HG03108 (cell line): ENCODE measurements around the gene YIPF3.
"Not testable (repeated sequence)": the region's sequence is repeated elsewhere in the genome, so short reads cannot be mapped to it uniquely, and the experiment has no call there.

Experiments used
- ATAC-seq: cut with Tn5 transposase; IDR thresholded peaks from one replicate; pipeline ENCODE4 v1.9.1; 2021; ENCODE audit warnings: moderate library complexity; ENCODE audit not compliant: unreplicated experiment

YIPF3 gene

DNA sequence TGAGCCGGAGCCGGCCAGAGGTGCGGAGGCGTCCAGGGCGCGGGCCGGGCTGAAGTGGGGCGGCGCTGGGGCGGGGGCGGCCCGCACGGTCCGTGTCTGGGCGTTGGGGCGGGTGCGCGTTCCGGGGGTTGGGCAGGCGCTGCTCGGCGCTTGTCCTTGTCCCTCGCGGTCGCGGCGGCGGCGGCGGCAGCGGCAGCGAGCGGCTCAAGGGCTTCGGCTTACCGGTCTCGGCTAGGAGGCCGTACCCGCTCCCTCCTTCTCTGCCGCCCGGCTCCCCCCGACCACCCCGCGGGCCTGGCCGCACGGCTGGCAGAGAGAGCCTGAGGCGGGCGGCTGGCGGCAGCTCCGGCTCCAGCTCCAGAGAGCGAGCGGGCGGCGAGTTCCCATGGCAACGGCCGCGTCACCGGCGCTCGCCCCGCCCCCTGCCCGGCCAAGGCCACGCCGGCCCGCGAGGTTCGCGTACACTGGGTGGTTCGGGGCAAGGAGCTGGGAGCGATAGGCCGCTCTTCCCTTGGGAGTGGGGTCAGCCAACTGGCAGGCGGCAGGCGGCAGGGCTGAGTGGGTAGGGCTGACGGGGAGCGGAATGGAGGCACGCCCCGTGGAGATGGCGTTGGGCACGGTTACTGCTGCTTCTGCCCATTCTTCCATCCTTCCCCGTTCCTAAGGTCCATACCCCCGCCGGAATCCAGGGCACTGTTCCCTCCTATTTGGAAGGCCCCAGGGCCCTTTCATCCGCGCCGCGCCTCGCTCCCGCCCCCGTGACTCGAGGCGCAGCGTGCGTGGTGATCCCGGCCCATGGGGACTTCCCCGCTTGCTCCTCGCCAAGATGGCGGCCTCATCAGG is 6.5 kb downstream of the YIPF3 start, which contains the start of gene LRRC73:
Gene LRRC73 (minus strand): TSS at position 363 of the 843 bp plus-strand sequence. CDS start 561 bp downstream, outside the sequence.
- ATAC-seq = peak; percentile 48

- ATAC-seq = no peak
Measured at GRCh38 chr6:43509142-43509983, 7.4 kb downstream of the YIPF3 start.

- ATAC-seq = no peak
Measured at GRCh38 chr6:43508481-43509141, 8.1 kb downstream of the YIPF3 start.

GRCh38 chr6:43506667-43507471 is 9.9 kb downstream of the YIPF3 start:
- ATAC-seq = peak; percentile 48

DNA sequence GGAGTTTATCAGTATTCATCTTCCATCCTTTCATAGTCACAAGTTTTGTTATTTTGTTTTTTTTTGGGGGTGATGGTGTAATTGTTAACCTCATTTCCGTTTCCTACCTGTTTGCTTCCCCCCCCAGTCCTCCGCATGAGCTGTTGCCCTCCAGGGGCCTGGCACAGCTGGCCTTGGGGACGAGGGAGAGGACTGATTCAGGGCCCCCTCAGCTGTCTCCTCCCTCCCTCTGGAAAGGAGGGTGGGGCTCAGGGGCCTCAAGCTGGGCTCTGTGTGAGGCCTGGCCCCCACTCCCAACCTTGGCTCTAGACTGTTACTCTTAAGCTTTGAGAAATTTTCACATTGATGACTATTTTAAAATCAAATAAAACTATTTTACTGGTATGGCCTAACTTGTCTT is 10.6 kb downstream of the YIPF3 start:
- ATAC-seq = no peak

DNA sequence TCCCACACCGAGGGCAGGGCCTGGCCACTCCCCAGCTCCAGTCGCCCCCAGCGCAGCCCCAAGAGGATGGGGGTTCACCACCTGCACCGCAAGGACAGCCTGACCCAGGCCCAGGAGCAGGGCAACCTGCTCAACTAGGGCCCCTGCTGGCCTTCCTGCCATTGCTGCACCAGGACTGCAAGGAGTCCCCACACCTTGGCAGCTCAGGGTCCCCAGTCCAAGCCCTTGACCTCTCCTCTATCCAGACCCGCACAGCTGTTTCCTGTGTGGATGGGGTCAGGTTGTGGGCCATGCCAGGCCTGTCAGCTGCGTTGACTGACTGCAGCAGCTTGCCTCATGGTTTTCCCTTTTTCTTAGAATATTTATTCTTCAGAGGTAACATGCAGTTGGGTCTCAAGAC is 11.0 kb downstream of the YIPF3 start:
- ATAC-seq = no peak

GRCh38 chr6:43504756-43505593 is 11.8 kb downstream of the YIPF3 start:
- no peak for ATAC-seq

DNA sequence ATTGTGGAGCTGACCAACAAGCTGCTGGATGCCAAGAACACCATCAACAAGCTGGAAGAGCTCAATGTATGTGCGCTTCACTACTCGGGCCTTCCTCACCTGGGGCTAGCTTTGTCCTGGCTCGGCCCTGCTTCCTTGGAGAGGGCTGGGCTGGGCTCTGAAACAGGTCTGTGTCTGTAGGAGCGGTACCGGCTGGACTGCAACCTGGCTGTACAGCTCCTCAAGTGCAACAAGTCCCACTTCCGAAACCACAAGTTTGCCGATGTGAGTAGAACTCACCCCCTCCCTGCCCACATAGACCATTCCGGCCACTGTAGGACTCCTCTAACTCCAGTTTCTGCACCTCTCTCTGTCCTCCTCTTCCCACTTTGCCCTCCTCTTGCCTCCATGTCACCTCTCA is 13.3 kb downstream of the YIPF3 start:
- no peak for ATAC-seq

DNA sequence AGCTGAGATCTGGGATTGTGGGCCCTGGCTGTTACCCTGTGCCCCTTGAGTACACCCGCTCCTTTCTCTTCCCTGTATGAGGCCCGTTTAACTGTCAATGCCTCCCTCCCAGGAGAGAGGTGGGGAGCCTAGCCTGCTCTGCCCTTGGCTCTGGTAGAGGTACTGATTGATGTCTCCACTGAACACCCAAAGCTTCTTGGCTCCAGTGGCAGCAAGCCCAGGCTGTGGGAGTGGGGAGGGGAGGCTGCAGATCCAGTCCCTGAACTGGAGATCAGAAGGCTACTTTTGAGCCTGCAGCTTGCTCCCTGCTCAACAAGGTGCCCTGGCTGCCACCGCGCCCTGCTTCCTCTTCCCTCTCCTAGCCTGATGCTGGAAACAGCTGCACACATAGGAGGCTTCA is 14.1 kb downstream of the YIPF3 start:
- no peak for ATAC-seq

- no peak for ATAC-seq
Measured at GRCh38 chr6:43500921-43501320, 15.8 kb downstream of the YIPF3 start.

DNA sequence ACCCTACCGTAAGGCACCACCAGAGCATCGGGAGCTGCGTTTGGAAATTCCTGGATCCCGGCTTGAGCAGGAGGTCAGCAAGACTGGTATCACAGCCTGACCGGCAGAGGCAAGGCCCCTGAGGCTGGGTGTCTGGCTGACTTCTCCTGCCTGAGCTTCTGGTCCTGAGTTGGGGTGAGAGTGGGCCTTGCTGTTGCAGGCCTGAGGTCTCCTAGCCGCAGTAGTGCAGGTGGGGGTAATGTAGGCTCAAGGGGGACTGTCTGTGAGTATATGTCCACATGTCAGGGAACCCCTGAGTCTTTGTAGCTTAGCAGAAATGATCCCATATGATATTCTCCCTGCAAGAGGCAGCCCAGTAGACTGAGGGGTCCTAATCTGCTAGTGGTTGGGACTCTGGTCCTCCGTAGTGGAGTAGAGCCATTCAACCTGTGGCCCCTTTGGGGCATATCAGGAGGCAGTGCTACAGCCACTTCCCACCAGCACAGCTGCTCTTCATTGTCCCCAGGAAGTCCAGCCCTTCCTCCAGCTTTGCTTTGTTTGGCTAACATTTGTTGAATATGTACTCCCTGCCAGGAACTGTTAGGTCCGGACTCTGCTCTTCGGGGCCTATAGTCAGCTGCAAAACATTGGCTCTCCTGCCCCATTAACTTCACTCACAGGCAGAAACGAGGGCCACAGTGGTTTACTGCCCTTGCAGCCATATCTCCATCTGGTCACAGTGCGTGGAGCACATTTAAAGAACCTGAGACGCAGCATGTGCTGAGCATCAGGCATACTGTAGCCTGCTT is 17.5 kb downstream of the YIPF3 start:
- ATAC-seq = no peak

DNA sequence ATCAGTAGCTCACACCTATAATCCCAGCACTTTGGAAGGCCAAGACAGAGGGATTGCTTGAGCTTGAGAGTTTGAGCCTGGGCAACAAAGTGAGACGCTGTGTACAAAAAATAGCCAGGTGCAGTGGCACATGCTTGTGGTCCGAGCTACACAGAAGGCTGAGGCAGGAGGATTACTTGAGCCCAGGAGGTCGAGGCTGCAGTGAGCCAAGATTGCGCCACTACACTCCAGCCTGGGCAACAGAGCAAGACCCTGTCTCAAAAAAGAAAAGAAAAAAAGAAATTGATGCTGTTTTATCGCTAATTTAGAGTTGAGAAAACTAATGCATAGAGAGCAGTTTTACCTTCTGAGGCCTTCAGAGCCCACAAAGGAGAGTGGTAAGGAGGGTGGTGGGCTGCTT is 18.4 kb downstream of the YIPF3 start:
- ATAC-seq = not testable (repeated sequence)

DNA sequence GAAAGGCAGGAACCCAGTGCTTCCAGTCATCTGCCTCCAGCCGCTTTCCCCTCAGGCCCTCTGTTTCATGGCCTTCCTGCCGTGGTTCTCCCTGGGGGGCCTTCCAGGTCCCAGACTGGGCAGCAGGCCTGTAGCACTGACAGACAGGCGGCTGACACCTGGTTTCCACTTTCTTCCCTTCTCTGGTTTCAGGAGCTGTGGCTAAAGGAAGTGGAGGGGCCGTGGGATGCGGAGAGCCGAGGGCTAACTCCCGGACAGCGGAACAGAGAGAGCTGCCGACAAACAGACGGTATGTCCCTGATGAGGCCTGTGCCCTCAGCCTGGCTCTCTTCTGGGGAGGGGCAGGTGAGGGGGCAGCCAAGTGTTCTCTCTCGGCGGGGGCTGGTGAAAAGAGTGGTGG is 19.0 kb downstream of the YIPF3 start:
- no peak for ATAC-seq

DNA sequence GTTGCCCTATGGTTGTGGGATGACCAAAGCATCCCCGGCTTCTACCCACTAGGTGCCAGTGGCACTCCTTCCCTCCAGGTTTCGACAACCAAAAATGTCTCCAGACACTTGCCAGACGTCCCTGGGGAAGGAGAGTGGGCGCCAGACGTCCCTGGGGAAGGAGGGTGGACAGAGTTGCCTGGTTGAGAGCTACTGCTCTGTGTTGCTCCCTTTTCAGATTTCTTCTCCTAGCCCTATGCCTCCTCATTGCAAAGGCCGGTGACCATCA is 19.7 kb downstream of the YIPF3 start:
- ATAC-seq = no peak

- ATAC-seq = no peak
Measured at GRCh38 chr6:43496370-43497128, 20.2 kb downstream of the YIPF3 start.

DNA sequence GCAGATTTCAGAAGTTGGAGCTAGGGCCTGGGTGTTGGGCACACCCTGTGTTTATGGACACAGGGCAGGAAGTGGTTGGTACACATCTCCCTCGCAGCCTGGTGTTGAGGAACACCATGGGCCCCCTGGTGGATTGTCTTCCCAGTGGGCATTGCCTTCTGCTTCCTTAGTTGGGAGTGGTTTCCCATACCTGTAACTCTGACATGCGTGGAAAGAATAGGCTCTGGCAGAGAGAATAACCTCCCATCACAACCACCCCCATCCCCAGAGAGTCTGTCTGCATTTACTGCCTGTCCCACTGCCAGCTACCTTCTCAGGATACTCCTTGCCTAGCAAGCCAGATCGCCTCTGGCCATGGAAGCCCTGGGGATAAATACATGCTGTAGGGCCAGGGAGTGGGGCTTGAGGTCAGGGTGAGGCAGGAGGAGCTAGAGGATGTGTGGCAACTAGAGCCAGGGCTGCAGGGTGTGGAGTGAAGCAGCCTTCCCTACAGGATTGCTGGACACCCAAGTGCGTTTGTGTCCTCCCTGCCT is 21.3 kb downstream of the YIPF3 start:
- ATAC-seq = no peak

DNA sequence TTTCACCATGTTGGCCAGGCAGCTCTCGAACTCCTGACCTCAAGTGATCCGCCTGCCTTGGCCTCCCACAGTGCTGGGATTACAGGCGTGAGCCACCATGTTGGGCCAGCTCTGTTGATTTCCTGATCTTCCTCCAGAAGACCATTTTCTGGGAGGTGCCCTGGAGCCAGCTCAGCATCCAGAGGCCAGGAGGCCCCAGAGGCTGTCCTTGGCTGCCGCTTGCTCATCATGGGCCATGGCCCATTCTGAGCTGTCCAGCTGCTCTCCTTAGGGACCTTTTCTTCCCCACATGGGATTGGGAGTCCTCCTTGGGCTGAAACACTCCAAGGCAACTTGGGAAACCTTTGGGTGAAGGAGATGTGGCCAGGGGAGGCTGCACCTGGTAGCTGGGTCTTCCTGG is 22.0 kb downstream of the YIPF3 start:
- no peak for ATAC-seq

GRCh38 chr6:43494321-43494720 is 22.4 kb downstream of the YIPF3 start:
- no peak for ATAC-seq
